RWPE2 (cell line): ENCODE data around the gene FAM78A.
"Not testable (repeated sequence)": the region's sequence is repeated elsewhere in the genome, so short reads cannot be mapped to it uniquely, and the experiment has no call there.

Experiments
- ATAC-seq: fragments of 200-7000 bp; cut with Tn5 transposase; 3 replicates; pipeline ENCODE4 v1.9.1; 2021; ENCODE audit warnings: low read depth
- DNase-seq: peaks from one replicate; pipeline ENCODE4 v3.0.0-alpha.2; 2020; ENCODE audit warnings: low spot score
- H3K27ac ChIP-seq: fragments of 450-650 bp; 2 replicates; pipeline ENCODE4 v1.5.1; 2017; ENCODE audit warnings: mild to moderate bottlenecking; ENCODE audit not compliant: poor library complexity, severe bottlenecking
- H3K27me3 ChIP-seq: fragments of 250-450 bp; sonication (Bioruptor Pico); 2 replicates; pipeline ENCODE4 v1.5.1; 2021; ENCODE audit warnings: mild to moderate bottlenecking, moderate library complexity; ENCODE audit not compliant: insufficient read depth, poor library complexity, severe bottlenecking
- H3K36me3 ChIP-seq: fragments of 250-450 bp; sonication (Bioruptor Pico); 2 replicates; pipeline ENCODE4 v1.5.1; 2020; ENCODE audit warnings: low read depth, mild to moderate bottlenecking, moderate library complexity
- H3K4me1 ChIP-seq: fragments of 250-450 bp; sonication (Bioruptor Pico); 2 replicates; pipeline ENCODE4 v1.5.1; 2021; ENCODE audit warnings: mild to moderate bottlenecking, moderate library complexity; ENCODE audit not compliant: insufficient read depth, poor library complexity, severe bottlenecking
- H3K4me3 ChIP-seq: fragments of 250-450 bp; sonication (Bioruptor Pico); 2 replicates; pipeline ENCODE4 v1.5.1; 2021; ENCODE audit warnings: mild to moderate bottlenecking, moderate library complexity; ENCODE audit not compliant: severe bottlenecking
- H3K9me3 ChIP-seq: fragments of 250-450 bp; sonication (Bioruptor Pico); 2 replicates; pipeline ENCODE4 v1.5.1; 2021; ENCODE audit warnings: mild to moderate bottlenecking, moderate library complexity; ENCODE audit not compliant: severe bottlenecking
- TF ChIP-seq, protein P1 (sequence below): fragments of 450-650 bp; IDR thresholded peaks from one replicate; pipeline ENCODE4 v1.5.1; 2017; ENCODE audit warnings: mild to moderate bottlenecking, moderate library complexity; ENCODE audit not compliant: poor library complexity, severe bottlenecking

Gene FAM78A

DNA sequence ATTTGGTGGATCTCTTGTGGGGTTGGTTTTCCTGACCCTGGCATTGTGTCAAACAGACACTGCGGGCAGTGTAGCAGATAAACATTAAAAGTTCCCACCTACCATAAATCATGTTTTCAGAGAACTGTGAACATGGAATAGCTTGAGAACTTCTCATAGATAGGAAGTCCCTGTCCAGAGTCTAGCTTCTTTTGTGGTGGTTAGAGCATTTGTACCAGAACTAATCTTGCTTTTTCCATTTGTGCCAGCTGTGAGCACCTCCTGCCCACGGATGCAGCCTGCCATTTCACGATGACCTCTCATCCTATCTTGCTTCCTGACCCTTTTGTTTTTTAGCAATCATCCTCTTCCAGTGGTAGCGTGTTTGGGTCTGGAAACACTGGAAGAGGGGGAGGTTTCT, 61.4 kb downstream of the FAM78A start:
- Histone ChIP-seq H3K27me3 (no peaks in the 10 kb centered on the region), H3K4me1 (no peaks in the 10 kb centered on the region), H3K4me3 (no peak overlapping the region), H3K9me3 (peaks cover 3% of the 10 kb centered on the region), H3K27ac (no peak overlapping the region), H3K36me3 (peaks cover 13% of the 10 kb centered on the region)
- TF ChIP-seq, protein P1, sequence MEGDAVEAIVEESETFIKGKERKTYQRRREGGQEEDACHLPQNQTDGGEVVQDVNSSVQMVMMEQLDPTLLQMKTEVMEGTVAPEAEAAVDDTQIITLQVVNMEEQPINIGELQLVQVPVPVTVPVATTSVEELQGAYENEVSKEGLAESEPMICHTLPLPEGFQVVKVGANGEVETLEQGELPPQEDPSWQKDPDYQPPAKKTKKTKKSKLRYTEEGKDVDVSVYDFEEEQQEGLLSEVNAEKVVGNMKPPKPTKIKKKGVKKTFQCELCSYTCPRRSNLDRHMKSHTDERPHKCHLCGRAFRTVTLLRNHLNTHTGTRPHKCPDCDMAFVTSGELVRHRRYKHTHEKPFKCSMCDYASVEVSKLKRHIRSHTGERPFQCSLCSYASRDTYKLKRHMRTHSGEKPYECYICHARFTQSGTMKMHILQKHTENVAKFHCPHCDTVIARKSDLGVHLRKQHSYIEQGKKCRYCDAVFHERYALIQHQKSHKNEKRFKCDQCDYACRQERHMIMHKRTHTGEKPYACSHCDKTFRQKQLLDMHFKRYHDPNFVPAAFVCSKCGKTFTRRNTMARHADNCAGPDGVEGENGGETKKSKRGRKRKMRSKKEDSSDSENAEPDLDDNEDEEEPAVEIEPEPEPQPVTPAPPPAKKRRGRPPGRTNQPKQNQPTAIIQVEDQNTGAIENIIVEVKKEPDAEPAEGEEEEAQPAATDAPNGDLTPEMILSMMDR = no peak
- DNase-seq (no peak), ATAC-seq (no peak)

DNA sequence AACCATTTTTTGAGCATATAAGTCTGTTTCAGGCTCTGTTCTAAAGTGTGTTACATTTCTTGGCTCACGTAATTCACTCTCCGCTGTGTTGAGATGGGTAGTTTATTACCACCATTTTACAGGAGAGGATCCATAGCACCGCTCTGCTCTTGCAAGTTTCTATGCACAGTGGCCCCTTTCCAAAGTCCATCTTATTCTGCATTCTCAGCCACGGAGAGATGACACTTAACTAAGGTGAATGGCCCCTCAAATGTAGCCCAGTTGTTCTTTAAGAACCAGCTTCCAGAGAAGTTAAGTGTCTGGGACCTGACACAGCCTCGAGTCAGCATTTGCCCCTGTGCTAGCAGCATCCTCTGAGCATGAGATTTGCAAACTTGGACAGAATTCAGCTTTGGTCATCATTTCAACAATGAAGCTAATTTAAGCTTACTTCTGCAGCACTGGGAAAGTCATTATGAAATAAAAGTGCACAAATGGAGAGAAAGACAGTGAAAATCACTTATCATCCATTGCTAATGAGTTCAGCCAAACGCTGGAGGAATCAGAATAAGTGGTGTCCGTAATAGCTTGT, 61.9 kb downstream of the FAM78A start:
- H3K27me3 ChIP-seq = no peaks in the 10 kb centered on the region
- no peak overlapping the region for H3K27ac ChIP-seq
- DNase-seq (no peak), ATAC-seq (no peak)
- peaks cover 13% of the 10 kb centered on the region for H3K36me3 ChIP-seq
- peaks cover 3% of the 10 kb centered on the region for H3K9me3 ChIP-seq
- H3K4me3 ChIP-seq = no peak overlapping the region
- TF ChIP-seq, protein P1 = no peak
- no peaks in the 10 kb centered on the region for H3K4me1 ChIP-seq

DNA sequence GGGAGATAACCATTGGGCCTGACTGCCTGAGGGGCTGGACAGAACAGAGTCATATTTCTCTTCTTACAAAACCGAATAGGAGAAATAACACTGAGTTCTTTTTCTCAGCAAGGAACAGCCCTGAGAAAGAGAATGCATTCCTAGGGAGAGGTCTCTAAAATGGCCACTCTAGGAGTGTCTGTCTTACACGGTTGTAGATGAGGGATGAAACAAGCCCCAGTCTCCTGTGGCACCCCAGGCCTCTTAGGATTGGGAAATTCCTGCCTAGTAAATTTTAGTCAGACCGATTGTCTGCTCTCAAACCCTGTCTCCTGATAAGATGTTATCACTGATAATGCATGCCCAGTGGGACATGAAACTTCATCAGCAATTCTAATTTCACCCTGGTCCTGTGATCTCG, 64.4 kb downstream of the FAM78A start:
- not testable (repeated sequence) for DNase-seq, H3K27ac ChIP-seq, H3K27me3 ChIP-seq, H3K4me1 ChIP-seq, H3K4me3 ChIP-seq, ATAC-seq, H3K9me3 ChIP-seq
- H3K36me3 ChIP-seq = peaks cover 17% of the 10 kb centered on the region
